Adipose tissue (tissue), 3 donors: ENCODE measurements around the gene GRAMD1A. TPM values are rescaled to one million over a fixed set of nuclear protein-coding genes. Genes with fewer than 3 reads are reported as not detected.
"Not testable (repeated sequence)": the region's sequence is repeated elsewhere in the genome, so short reads cannot be mapped to it uniquely, and the experiment has no call there.

Experiments used
- H3K27ac ChIP-seq: one replicate; pipeline ENCODE4 v1.5.1; 2013; ENCODE audit warnings: low read depth, low read length
- WGBS, 3 donors: extraction: QIAGEN DNeasy Blood & Tissue Kit; methylation state at CpG; one replicate each; pipeline ENCODE4 v1.1.7; 2013; 5-methylcytosine and 5-hydroxymethylcytosine counted together
- polyA plus RNA-seq, 3 donors: library from polyadenylated mRNA; stranded (reverse); fragments of 200-250 nt; gene quantifications; one replicate each; pipeline ENCODE4 v1.2.3, GENCODE V29; 2013
- donor health status: healthy with polysubstance abuse.
- donor health status: Bipolar disorder and iron deficiency.
- donor health status: healthy.

The GRAMD1A gene
- polyA plus RNA-seq, 3 donors, result 72.1 to 85.9 (median 73.7) TPM

- WGBS, 3 donors, result 45 to 72% (median 46%) methylated on average over 8 of the region's 8 CpGs
- H3K27ac ChIP-seq, result no peak overlapping the region
Observed at GRCh38 chr19:34997071-34997617, 3.0 kb upstream of the GRAMD1A start.

GRCh38 chr19:34998224-34998623 is 1.9 kb upstream of the GRAMD1A start:
- WGBS, 3 donors, result 90 to 91% (median 90%) methylated on average over 7 of the region's 7 CpGs
- not testable (repeated sequence) for H3K27ac ChIP-seq

GRCh38 chr19:34998777-34999497 is 1.2 kb upstream of the GRAMD1A start:
- WGBS, 3 donors, result 45 to 47% (median 47%) methylated on average over 13 of the region's 13 CpGs
- peak overlapping the region; percentile 93 for H3K27ac ChIP-seq

GRCh38 chr19:35000338-35000646 is 169 bp downstream of the GRAMD1A start:
- H3K27ac ChIP-seq, result peak overlapping the region; percentile 93
- WGBS, 3 donors, result 0 to 3% (median 1%) methylated on average over 6 to 36 of the region's 37 CpGs

- WGBS, 3 donors, result 2 to 4% (median 3%) methylated on average over 27 to 46 of the region's 46 CpGs
- H3K27ac ChIP-seq, result peak overlapping the region; percentile 93
Observed at GRCh38 chr19:35000647-35001501, 751 bp downstream of the GRAMD1A start.

- WGBS, 3 donors, result 89 to 91% (median 90%) methylated on average over 11 of the region's 11 CpGs
- no peak overlapping the region for H3K27ac ChIP-seq
Observed at GRCh38 chr19:35002037-35002535, 2.0 kb downstream of the GRAMD1A start.

GRCh38 chr19:35004517-35005255 is 4.6 kb downstream of the GRAMD1A start:
- 84 to 93% (median 91%) methylated on average over 18 of the region's 18 CpGs for WGBS, 3 donors

GRCh38 chr19:35005256-35005977 is 5.3 kb downstream of the GRAMD1A start:
- 82 to 88% (median 83%) methylated on average over 11 of the region's 11 CpGs for WGBS, 3 donors
- H3K27ac ChIP-seq, result no peak overlapping the region

More at GRCh38 chr19:35004517-35005255, 4.6 kb downstream of the GRAMD1A start:
- no peak overlapping the region for H3K27ac ChIP-seq

GRCh38 chr19:35006007-35006341 is 5.9 kb downstream of the GRAMD1A start:
- 42 to 97% (median 87%) methylated on average over 6 of the region's 6 CpGs for WGBS, 3 donors
- not testable (repeated sequence) for H3K27ac ChIP-seq

- no peak overlapping the region for H3K27ac ChIP-seq
Observed at GRCh38 chr19:35006342-35006998, 6.3 kb downstream of the GRAMD1A start.

GRCh38 chr19:35006999-35007365 is 6.9 kb downstream of the GRAMD1A start:
- 93 to 94% (median 93%) methylated on average over 5 of the region's 5 CpGs for WGBS, 3 donors
- H3K27ac ChIP-seq, result no peak overlapping the region

More at GRCh38 chr19:35006342-35006998, 6.3 kb downstream of the GRAMD1A start:
- WGBS, 3 donors, result 31 to 80% (median 76%) methylated on average over 15 of the region's 15 CpGs

GRCh38 chr19:35007427-35007826 is 7.3 kb downstream of the GRAMD1A start:
- not testable (repeated sequence) for H3K27ac ChIP-seq
- WGBS, 3 donors, result 96 to 98% (median 98%) methylated on average over 8 of the region's 8 CpGs

- WGBS, 3 donors, result 72 to 90% (median 73%) methylated on average over 12 of the region's 12 CpGs
- H3K27ac ChIP-seq, result no peak overlapping the region
Observed at GRCh38 chr19:35008891-35009341, 8.8 kb downstream of the GRAMD1A start.

GRCh38 chr19:35009424-35010415 is 9.6 kb downstream of the GRAMD1A start:
- 87 to 92% (median 92%) methylated on average over 36 of the region's 36 CpGs for WGBS, 3 donors
- H3K27ac ChIP-seq, result no peak overlapping the region

GRCh38 chr19:35011091-35011689 is 11.1 kb downstream of the GRAMD1A start:
- no peak overlapping the region for H3K27ac ChIP-seq
- 54 to 84% (median 65%) methylated on average over 13 of the region's 13 CpGs for WGBS, 3 donors
